ENCODE measurements around the gene TBC1D22A. TPM values are rescaled to one million over a fixed set of nuclear protein-coding genes. Genes with fewer than 3 reads are reported as not detected.

Gene TBC1D22A
- total and polyA plus RNA-seq, 2 experiments from 2014 or later, result 16.6 to 18.5 TPM

GRCh38 chr22:46968359-46968740 lies 205.9 kb downstream of the TBC1D22A start:
- DNase-seq (ENCODE audit: low read depth in 1 of 2, low spot score in 1 of 2), result no peak
- H3K36me3 ChIP-seq, result no peaks in the 10 kb centered on the region
- TF ChIP-seq CTCF (IDR thresholded peaks at IDR 0.05; ENCODE audit: low read depth, low read length), result no peak
- peaks cover 14% of the 10 kb centered on the region for H3K27me3 ChIP-seq
- no peak overlapping the region for H3K27ac ChIP-seq
- no peak overlapping the region for H3K4me3 ChIP-seq
- H3K9me3 ChIP-seq (ENCODE audit: low read depth), result no peaks in the 10 kb centered on the region
- peaks cover 12% of the 10 kb centered on the region for H3K4me1 ChIP-seq (ENCODE audit: low read depth)

GRCh38 chr22:46968848-46969247 lies 206.4 kb downstream of the TBC1D22A start:
- no peaks in the 10 kb centered on the region for H3K36me3 ChIP-seq
- no peak for TF ChIP-seq CTCF (IDR thresholded peaks at IDR 0.05; ENCODE audit: low read depth, low read length)
- no peak for DNase-seq (ENCODE audit: low read depth in 1 of 2, low spot score in 1 of 2)
- H3K9me3 ChIP-seq (ENCODE audit: low read depth), result no peaks in the 10 kb centered on the region
- H3K27ac ChIP-seq, result no peak overlapping the region
- no peak overlapping the region for H3K4me3 ChIP-seq
- peaks cover 14% of the 10 kb centered on the region for H3K27me3 ChIP-seq
- peaks cover 12% of the 10 kb centered on the region for H3K4me1 ChIP-seq (ENCODE audit: low read depth)

- no peak for TF ChIP-seq CTCF (IDR thresholded peaks at IDR 0.05; ENCODE audit: low read depth, low read length)
- no peak overlapping the region for H3K27ac ChIP-seq
- no peak for DNase-seq (ENCODE audit: low read depth in 1 of 2, low spot score in 1 of 2)
Observed at GRCh38 chr22:46969491-46969890, 207.0 kb downstream of the TBC1D22A start.

GRCh38 chr22:46969961-46970360 lies 207.5 kb downstream of the TBC1D22A start:
- no peak for TF ChIP-seq CTCF (IDR thresholded peaks at IDR 0.05; ENCODE audit: low read depth, low read length)
- Histone ChIP-seq H3K36me3 (no peaks in the 10 kb centered on the region), H3K27me3 (peaks cover 14% of the 10 kb centered on the region), H3K4me1 (ENCODE audit: low read depth) (peaks cover 12% of the 10 kb centered on the region), H3K27ac (no peak overlapping the region), H3K9me3 (ENCODE audit: low read depth) (no peaks in the 10 kb centered on the region), H3K4me3 (no peak overlapping the region)
- no peak for DNase-seq (ENCODE audit: low read depth in 1 of 2, low spot score in 1 of 2)

More at GRCh38 chr22:46969491-46969890, 207.0 kb downstream of the TBC1D22A start:
- H3K4me3 ChIP-seq, result no peak overlapping the region
- no peaks in the 10 kb centered on the region for H3K9me3 ChIP-seq (ENCODE audit: low read depth)
- peaks cover 14% of the 10 kb centered on the region for H3K27me3 ChIP-seq
- H3K4me1 ChIP-seq (ENCODE audit: low read depth), result peaks cover 12% of the 10 kb centered on the region
- no peaks in the 10 kb centered on the region for H3K36me3 ChIP-seq

- Histone ChIP-seq H3K27me3 (peaks cover 14% of the 10 kb centered on the region), H3K9me3 (ENCODE audit: low read depth) (no peaks in the 10 kb centered on the region), H3K36me3 (no peaks in the 10 kb centered on the region), H3K4me3 (no peak overlapping the region), H3K4me1 (ENCODE audit: low read depth) (peaks cover 12% of the 10 kb centered on the region), H3K27ac (peak overlapping the region; percentile 52)
- no peak for DNase-seq (ENCODE audit: low read depth in 1 of 2, low spot score in 1 of 2)
- no peak for TF ChIP-seq CTCF (IDR thresholded peaks at IDR 0.05; ENCODE audit: low read depth, low read length)
Observed at GRCh38 chr22:46970411-46971098, 208.1 kb downstream of the TBC1D22A start.

All from cardiac muscle cell (in vitro differentiated cells and primary cell).